Esophagus (tissue), 2 donors: ENCODE results near the gene BTBD3. TPM values are rescaled to one million over a fixed set of nuclear protein-coding genes. Genes with fewer than 3 reads are reported as not detected.

ENCODE experiments used
- H3K27ac ChIP-seq, 2 donors: one replicate each; pipeline ENCODE4 v1.5.1; 2013; ENCODE audit warnings: low read depth in 2 of 2, mild to moderate bottlenecking in 2 of 2, inconsistent platforms in 1 of 2, low read length in 1 of 2, moderate library complexity in 1 of 2
- H3K27me3 ChIP-seq, 2 donors: one replicate each; pipeline ENCODE4 v1.6.1; 2013; ENCODE audit warnings: low read length in 2 of 2, control low read depth in 1 of 2, mild to moderate bottlenecking in 1 of 2; ENCODE audit not compliant: insufficient read depth in 2 of 2, control insufficient read depth in 1 of 2
- H3K36me3 ChIP-seq, 2 donors: one replicate each; pipeline ENCODE4 v1.6.1; 2013; ENCODE audit warnings: low read length in 1 of 2; ENCODE audit not compliant: control insufficient read depth in 2 of 2, insufficient read depth in 2 of 2
- H3K4me1 ChIP-seq, 2 donors: one replicate each; pipeline ENCODE4 v1.6.1; 2013; ENCODE audit warnings: low read length in 1 of 2; ENCODE audit not compliant: control insufficient read depth in 2 of 2, insufficient read depth in 2 of 2
- H3K4me3 ChIP-seq, 2 donors: one replicate each; pipeline ENCODE4 v1.5.1; 2013; ENCODE audit warnings: low read length in 2 of 2, mild to moderate bottlenecking in 2 of 2, low read depth in 1 of 2, moderate library complexity in 1 of 2
- H3K9me3 ChIP-seq, 2 donors: one replicate each; pipeline ENCODE4 v1.6.1; 2013; ENCODE audit warnings: mild to moderate bottlenecking in 2 of 2, low read depth in 1 of 2, low read length in 1 of 2, moderate library complexity in 1 of 2; ENCODE audit not compliant: control insufficient read depth in 2 of 2, insufficient read depth in 1 of 2
- WGBS, 2 donors: extraction: QIAGEN DNeasy Blood & Tissue Kit; methylation state at CpG; one replicate each; pipeline ENCODE4 v1.1.7; 2013; 5-methylcytosine and 5-hydroxymethylcytosine counted together
- polyA plus RNA-seq, 2 donors: library from polyadenylated mRNA; stranded (reverse); fragments of 200-250 nt; gene quantifications; one replicate each; pipeline ENCODE4 v1.2.3, GENCODE V29; 2013
- donor health status: healthy with polysubstance abuse.
- donor health status: Bipolar disorder and iron deficiency.

The BTBD3 gene
- polyA plus RNA-seq, 2 donors: 4.4 to 4.9 TPM

DNA sequence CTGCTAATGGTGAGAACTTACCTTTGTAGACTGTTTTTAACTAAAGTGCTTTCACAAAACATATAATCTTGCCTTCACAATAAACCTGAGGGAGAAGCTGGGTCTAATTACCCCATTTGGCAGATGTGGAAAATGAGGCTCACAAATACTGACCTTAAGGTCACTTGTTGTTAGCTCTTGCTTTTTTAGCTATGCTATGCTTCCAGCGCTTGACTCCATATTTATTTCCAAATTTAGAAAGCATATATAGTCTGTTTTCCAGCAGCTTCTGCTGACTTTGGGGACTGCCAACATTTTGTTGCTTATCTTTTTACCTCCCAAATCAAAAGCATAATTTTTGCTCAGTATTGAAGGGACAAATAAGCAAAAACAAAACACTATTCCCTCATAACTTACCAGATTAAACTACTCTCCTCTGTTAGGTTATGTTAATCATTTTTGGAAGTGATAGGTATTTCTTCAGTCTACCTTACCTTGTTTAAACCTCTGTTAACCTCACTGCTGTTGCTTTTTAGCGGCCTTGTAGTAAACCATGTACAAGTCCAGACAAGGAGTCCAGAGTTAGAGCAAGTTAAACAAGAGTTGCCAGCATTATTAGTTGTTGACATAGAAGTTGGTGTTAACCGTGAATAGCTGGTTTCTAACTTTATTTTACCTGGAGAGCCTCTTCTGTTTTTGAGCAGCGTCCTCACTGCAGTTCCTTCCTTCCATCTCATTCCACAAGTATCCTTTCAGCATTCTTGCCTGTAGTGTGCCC is 4.9 kb upstream of the BTBD3 start:
- H3K27me3 ChIP-seq: no peaks in the 10 kb centered on the region
- H3K36me3 ChIP-seq: no peaks in the 10 kb centered on the region
- 57 to 66% methylated on average over 4 of the region's 4 CpGs for WGBS, 2 donors
- H3K4me1 ChIP-seq: peaks cover 0 to 3% of the 10 kb centered on the region in 2 donors
- H3K9me3 ChIP-seq: no peaks in the 10 kb centered on the region
- peak overlapping the region in 1 of 2 donors; percentile 7 for H3K4me3 ChIP-seq
- peak overlapping the region; percentile 59 to 60 for H3K27ac ChIP-seq

DNA sequence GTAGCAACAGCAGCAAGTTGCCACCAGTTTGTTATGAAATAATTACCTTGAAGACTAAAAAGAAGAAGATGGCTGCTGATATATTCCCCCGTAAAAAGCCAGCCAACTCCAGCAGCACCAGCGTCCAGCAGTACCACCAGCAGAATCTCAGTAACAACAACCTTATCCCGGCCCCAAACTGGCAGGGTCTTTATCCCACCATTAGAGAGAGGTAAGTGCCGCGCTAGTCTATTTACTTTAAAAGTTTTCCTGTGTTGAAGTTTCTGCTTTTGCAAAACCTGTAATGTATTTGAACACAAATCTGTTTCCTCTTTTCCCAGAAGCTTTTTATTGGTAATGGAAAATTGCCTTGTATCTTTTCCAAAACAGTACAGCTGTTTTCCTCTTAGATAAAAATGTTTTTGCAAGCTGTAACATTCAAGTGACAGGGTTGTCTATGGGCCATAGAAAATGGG is 725 bp downstream of the BTBD3 start:
- WGBS, 2 donors: 11 to 25% methylated on average over 5 of the region's 5 CpGs
- no peaks in the 10 kb centered on the region for H3K27me3 ChIP-seq
- peak overlapping the region in 1 of 2 donors; percentile 45 for H3K4me3 ChIP-seq
- H3K27ac ChIP-seq: peak overlapping the region in 1 of 2 donors; percentile 29
- H3K4me1 ChIP-seq: peaks cover 0 to 2% of the 10 kb centered on the region in 2 donors
- peaks cover 5 to 7% of the 10 kb centered on the region in 2 donors for H3K36me3 ChIP-seq
- H3K9me3 ChIP-seq: no peaks in the 10 kb centered on the region

DNA sequence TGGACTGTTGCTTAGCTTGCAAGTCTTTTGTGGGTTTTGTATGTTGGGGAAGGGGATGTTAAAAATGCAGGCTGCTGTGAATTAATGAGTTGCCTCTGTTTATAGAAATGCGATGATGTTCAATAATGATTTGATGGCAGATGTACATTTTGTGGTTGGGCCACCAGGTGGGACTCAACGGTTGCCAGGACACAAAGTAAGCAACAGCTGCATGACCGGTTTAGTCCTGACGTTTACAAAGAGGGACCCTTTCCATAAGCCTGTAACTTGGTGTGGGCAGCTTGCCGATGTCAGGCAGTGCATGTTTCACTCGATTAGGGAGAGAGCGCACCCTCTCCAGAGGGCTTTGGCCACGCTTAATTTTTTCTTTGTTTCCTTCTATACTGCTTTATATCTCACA is 1.3 kb downstream of the BTBD3 start:
- 13 to 26% methylated on average over 8 of the region's 8 CpGs for WGBS, 2 donors
- Histone ChIP-seq H3K27me3 (no peaks in the 10 kb centered on the region), H3K9me3 (no peaks in the 10 kb centered on the region), H3K4me3 (peak overlapping the region in 1 of 2 donors; percentile 45), H3K27ac (no peak overlapping the region), H3K4me1 (peaks cover 0 to 2% of the 10 kb centered on the region in 2 donors), H3K36me3 (peaks cover 6 to 8% of the 10 kb centered on the region in 2 donors)

DNA sequence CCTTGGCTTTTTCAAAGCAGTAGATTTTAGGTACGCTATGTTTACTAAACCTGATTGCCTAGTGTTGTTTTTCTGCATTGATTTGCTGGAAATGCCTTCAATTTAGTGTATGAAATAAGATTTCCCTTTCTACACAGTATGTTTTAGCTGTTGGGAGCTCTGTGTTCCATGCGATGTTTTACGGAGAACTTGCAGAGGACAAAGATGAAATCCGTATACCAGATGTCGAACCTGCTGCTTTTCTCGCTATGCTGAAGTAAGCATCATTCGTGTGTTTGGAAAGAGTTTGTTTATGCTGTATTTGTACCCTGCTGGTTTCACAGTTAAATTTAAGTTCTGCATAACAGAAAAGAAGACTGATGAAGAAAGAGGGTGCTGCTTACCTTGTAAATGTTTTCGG is 1.9 kb downstream of the BTBD3 start:
- 59 to 70% methylated on average over 8 of the region's 8 CpGs for WGBS, 2 donors
- Histone ChIP-seq H3K4me3 (peak overlapping the region in 1 of 2 donors; percentile 45), H3K4me1 (peaks cover 0 to 2% of the 10 kb centered on the region in 2 donors), H3K9me3 (no peaks in the 10 kb centered on the region), H3K27me3 (no peaks in the 10 kb centered on the region), H3K36me3 (peaks cover 6 to 8% of the 10 kb centered on the region in 2 donors), H3K27ac (no peak overlapping the region)

DNA sequence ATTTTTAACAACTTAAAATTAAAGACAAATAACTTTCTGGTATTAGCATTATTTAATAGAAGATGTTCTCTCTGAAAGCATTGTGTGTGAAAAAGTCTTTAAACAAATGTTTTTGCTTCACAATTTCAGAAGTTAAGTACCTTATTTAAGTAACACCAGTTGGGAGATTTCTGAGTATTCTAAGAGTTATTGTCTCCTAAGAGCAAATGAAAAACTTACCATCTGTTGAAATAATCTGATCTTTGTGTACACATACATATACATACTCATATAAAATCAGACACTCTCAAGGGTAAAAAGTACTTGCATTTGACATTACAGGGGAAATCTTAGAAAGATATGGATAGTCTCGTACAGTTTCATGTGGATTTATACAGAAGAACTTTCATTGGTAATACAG is 2.4 kb downstream of the BTBD3 start:
- Histone ChIP-seq H3K27me3 (no peaks in the 10 kb centered on the region), H3K4me1 (peaks cover 2% of the 10 kb centered on the region in 2 donors), H3K36me3 (peaks cover 9 to 10% of the 10 kb centered on the region in 2 donors), H3K4me3 (no peak overlapping the region), H3K9me3 (no peaks in the 10 kb centered on the region), H3K27ac (no peak overlapping the region)
- 83 to 88% methylated on average over 1 of the region's 1 CpG for WGBS, 2 donors

DNA sequence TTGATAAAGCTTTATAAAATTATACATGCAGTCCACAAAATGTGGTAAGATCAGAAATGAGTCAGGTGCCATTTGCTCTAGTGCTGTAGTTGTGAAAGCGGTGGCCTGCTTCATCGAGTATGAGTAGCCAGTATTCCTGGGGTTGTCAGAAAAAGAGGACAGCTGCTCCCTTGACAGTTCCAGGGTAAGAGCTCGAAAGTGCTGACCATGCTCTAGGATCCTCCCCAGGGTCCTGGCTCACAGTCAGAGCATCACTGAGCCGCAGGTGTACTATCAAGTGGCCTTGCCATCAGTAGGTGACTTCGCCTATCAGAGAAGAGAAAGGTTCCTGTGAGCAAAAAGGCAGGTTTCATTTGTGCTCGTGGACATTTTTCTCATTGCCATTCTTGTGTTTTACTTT is 3.6 kb downstream of the BTBD3 start:
- H3K4me3 ChIP-seq: no peak overlapping the region
- no peak overlapping the region for H3K27ac ChIP-seq
- WGBS, 2 donors: 87 to 93% methylated on average over 6 of the region's 6 CpGs
- peaks cover 10 to 11% of the 10 kb centered on the region in 2 donors for H3K36me3 ChIP-seq
- no peaks in the 10 kb centered on the region for H3K27me3 ChIP-seq
- H3K4me1 ChIP-seq: peaks cover 2 to 3% of the 10 kb centered on the region in 2 donors
- no peaks in the 10 kb centered on the region for H3K9me3 ChIP-seq

DNA sequence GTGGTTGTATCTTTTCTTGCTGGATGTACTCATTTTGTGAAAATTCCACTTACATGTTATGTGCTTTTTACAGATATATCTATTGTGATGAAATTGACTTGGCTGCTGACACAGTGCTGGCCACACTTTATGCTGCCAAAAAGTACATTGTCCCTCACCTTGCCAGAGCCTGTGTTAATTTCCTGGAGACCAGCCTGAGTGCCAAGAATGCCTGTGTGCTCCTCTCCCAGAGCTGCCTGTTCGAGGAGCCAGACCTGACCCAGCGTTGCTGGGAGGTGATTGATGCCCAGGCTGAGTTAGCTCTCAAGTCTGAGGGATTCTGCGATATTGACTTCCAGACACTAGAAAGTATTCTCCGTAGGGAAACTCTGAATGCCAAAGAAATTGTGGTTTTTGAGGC is 4.9 kb downstream of the BTBD3 start:
- no peaks in the 10 kb centered on the region for H3K9me3 ChIP-seq
- H3K4me1 ChIP-seq: peaks cover 2 to 3% of the 10 kb centered on the region in 2 donors
- no peak overlapping the region for H3K4me3 ChIP-seq
- H3K27me3 ChIP-seq: no peaks in the 10 kb centered on the region
- H3K36me3 ChIP-seq: peaks cover 10 to 11% of the 10 kb centered on the region in 2 donors
- H3K27ac ChIP-seq: no peak overlapping the region
- 68 to 82% methylated on average over 4 of the region's 4 CpGs for whole genome bisulfite sequencing, 2 donors

DNA sequence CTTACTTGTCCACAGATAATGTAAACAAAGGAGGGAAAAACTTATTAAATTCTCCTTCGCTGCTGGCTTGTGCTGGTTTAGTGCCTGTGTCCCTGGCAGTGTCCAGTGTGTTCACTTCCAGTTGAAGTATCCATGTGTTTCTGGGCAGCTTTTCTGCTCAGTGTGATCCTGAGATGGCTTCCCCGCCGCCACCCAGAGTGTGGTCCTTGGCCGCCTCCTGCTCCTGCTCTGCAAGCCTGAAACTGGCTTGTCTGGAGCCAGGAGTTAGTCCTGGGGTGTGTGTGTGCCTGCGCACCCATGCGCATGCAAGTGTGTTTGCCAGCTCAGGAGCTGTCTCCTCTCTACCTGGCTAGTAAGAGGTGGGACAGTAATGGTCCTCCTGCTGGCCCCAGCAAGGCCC is 7.2 kb downstream of the BTBD3 start:
- H3K4me1 ChIP-seq: peaks cover 0 to 3% of the 10 kb centered on the region in 2 donors
- 88 to 95% methylated on average over 6 of the region's 6 CpGs for WGBS, 2 donors
- no peak overlapping the region for H3K4me3 ChIP-seq
- no peaks in the 10 kb centered on the region for H3K9me3 ChIP-seq
- peaks cover 10 to 11% of the 10 kb centered on the region in 2 donors for H3K36me3 ChIP-seq
- no peaks in the 10 kb centered on the region for H3K27me3 ChIP-seq
- H3K27ac ChIP-seq: no peak overlapping the region

DNA sequence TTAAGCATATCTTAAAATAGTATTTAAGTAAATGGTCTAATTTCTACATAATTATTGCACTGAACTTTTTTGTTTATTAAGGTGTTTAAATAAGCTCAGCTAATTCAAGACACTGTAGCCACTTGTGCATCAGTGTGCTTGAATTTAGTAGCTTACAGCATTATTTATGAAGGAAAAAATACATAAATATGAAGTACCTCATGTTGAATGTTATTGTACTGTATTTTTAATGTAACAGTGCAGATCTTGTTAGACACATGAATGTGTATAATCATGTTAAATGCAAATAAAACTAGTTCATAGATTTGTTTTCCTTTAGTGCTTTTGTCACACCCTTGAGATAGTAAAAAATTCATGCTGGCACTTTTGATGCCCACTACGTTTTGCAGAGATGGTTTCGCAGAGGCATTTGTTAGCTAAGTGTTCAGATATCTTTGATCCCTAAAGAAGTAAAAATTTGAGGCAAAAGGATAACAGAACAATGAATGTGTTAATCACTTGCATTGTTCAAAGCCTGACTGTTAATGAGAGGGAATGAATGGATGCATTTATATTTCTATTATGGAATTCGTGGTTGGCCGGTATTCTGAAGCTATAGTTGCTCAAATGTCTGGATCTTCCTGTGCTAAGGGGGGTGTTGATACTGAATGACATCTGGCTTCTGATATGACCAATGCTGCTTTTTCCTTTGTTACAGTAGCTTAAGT is 8.8 kb downstream of the BTBD3 start:
- WGBS, 2 donors: 74 to 81% methylated on average over 4 of the region's 4 CpGs
- Histone ChIP-seq H3K27ac (no peak overlapping the region), H3K27me3 (no peaks in the 10 kb centered on the region), H3K9me3 (no peaks in the 10 kb centered on the region), H3K4me1 (peaks cover 0 to 3% of the 10 kb centered on the region in 2 donors), H3K36me3 (peaks cover 10 to 11% of the 10 kb centered on the region in 2 donors), H3K4me3 (no peak overlapping the region)
